Body of pancreas (tissue), 4 donors: ENCODE results near the gene TBX4. TPM values are rescaled to one million over a fixed set of nuclear protein-coding genes. Genes with fewer than 3 reads are reported as not detected.
A peak's percentile ranks its signal among the peaks of the same experiment; 100 is the strongest.

Experiments
- ATAC-seq: fragments of 150-250 bp; one replicate; pipeline ENCODE4 v1.9.1; 2016
- DNase-seq, 4 donors: peaks; one replicate each; pipeline ENCODE4 v3.0.0-alpha.2; 2019
- H3K27ac ChIP-seq, 4 donors: fragments of 200-600 bp; sonication (generic); 1 replicate in 3 of 4; 2 replicates in 1 of 4; pipeline versions ENCODE4 v1.5.1 to v1.6.1; 2016 to 2019; ENCODE audit warnings: mild to moderate bottlenecking in 1 of 4, mixed read lengths in 1 of 4, moderate library complexity in 1 of 4
- H3K27me3 ChIP-seq, 2 donors: fragments of 200-600 bp; sonication (generic); one replicate each; pipeline ENCODE4 v1.6.0; 2016; ENCODE audit warnings: mild to moderate bottlenecking in 1 of 2
- H3K36me3 ChIP-seq, 2 donors: fragments of 200-600 bp; sonication (generic); replicated peaks in 1 of 2; 2 replicates each; pipeline ENCODE4 v1.5.1; 2016; ENCODE audit warnings: low read depth in 2 of 2; ENCODE audit not compliant: insufficient read depth in 1 of 2
- H3K4me1 ChIP-seq: fragments of 200-600 bp; sonication (generic); one replicate; pipeline ENCODE4 v1.6.0; 2016
- H3K4me3 ChIP-seq, 2 donors: fragments of 200-600 bp; sonication (generic); 1 replicate in 1 of 2; 2 replicates in 1 of 2; pipeline ENCODE4 v1.5.1; 2016 to 2019
- H3K9me3 ChIP-seq, 3 donors: fragments of 200-600 bp; sonication (generic); 1 replicate in 2 of 3; 2 replicates in 1 of 3; pipeline ENCODE4 v1.5.1; 2016
- POLR2A ChIP-seq, 3 donors: fragments of 450-650 bp; IDR thresholded peaks; one replicate each; pipeline ENCODE4 v1.6.1; 2016; ENCODE audit warnings: antibody characterized with exemption in 3 of 3, mild to moderate bottlenecking in 2 of 3
- WGBS, 2 donors: methylation state at CpG; one replicate each; pipeline ENCODE4 v1.1.5; 2017; 5-methylcytosine and 5-hydroxymethylcytosine counted together
- intact Hi-C: fragments of 100-400 bp; cut with DNase I; formaldehyde crosslinking; loops from one replicate; pipeline ENCODE4 v1.15.1; 2023
- total RNA-seq, 2 donors: library from RNA; depleted of rRNA; stranded (reverse); fragments of >200 nt; gene quantifications; one replicate each; pipeline ENCODE4 v1.1.0, GENCODE V29; 2016
- TF ChIP-seq, protein P1 (sequence below), 7 experiments: fragments of 450-650 bp in 4 of 7; fragments of 200-600 bp in 3 of 7; sonication (generic) in 3 of 7; IDR thresholded peaks; one replicate each; pipeline ENCODE4 v1.5.1; 2016 to 2019; ENCODE audit warnings: antibody characterized with exemption in 7 of 7

TBX4 gene
- total RNA-seq, 2 donors from 2014 or later = not detected

DNA sequence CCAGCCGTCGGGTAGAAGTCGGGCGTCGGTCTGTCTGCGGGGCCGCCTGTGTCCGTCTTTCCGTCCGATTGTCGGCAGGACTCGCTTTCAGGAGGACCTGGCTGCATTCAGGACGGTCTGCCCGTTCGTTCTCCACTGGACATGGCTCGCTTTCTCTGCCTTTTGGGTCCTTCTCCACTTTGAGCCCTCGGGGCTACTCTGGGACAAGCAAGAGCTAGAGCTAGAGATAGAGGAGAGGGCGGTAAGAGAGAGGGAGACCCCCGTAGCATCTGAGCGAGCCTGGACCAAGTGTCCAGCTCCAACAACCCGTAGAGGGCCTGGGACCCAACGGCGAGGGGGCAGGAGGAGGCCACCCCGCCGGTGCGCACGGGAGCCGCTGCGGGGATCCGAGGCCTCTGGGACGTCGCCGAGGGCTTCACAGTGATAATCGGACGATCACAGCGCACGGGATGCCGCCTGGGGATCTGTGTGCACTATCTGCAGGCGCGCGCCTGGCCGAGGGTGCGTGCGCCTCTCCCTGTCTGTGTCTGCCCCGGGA lies 4.5 kb downstream of the TBX4 start:
- H3K27ac ChIP-seq = no peak overlapping the region
- ATAC-seq (no peak), DNase-seq (peak in 1 of 4 donors; percentile 10)
- TF ChIP-seq POLR2A (IDR thresholded peaks at IDR 0.05) = no peak
- TF ChIP-seq, protein P1, sequence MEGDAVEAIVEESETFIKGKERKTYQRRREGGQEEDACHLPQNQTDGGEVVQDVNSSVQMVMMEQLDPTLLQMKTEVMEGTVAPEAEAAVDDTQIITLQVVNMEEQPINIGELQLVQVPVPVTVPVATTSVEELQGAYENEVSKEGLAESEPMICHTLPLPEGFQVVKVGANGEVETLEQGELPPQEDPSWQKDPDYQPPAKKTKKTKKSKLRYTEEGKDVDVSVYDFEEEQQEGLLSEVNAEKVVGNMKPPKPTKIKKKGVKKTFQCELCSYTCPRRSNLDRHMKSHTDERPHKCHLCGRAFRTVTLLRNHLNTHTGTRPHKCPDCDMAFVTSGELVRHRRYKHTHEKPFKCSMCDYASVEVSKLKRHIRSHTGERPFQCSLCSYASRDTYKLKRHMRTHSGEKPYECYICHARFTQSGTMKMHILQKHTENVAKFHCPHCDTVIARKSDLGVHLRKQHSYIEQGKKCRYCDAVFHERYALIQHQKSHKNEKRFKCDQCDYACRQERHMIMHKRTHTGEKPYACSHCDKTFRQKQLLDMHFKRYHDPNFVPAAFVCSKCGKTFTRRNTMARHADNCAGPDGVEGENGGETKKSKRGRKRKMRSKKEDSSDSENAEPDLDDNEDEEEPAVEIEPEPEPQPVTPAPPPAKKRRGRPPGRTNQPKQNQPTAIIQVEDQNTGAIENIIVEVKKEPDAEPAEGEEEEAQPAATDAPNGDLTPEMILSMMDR (IDR thresholded peaks at IDR 0.05) = no peak
- H3K36me3 ChIP-seq = no peaks in the 10 kb centered on the region
- no peak overlapping the region for H3K4me3 ChIP-seq
- H3K27me3 ChIP-seq = peaks cover 0 to 47% of the 10 kb centered on the region in 2 donors
- H3K9me3 ChIP-seq = no peaks in the 10 kb centered on the region
- intact Hi-C loops = no loop called here
- WGBS, 2 donors = 8 to 15% methylated on average over 13 to 44 of the region's 45 CpGs
- H3K4me1 ChIP-seq = peaks cover 34% of the 10 kb centered on the region

DNA sequence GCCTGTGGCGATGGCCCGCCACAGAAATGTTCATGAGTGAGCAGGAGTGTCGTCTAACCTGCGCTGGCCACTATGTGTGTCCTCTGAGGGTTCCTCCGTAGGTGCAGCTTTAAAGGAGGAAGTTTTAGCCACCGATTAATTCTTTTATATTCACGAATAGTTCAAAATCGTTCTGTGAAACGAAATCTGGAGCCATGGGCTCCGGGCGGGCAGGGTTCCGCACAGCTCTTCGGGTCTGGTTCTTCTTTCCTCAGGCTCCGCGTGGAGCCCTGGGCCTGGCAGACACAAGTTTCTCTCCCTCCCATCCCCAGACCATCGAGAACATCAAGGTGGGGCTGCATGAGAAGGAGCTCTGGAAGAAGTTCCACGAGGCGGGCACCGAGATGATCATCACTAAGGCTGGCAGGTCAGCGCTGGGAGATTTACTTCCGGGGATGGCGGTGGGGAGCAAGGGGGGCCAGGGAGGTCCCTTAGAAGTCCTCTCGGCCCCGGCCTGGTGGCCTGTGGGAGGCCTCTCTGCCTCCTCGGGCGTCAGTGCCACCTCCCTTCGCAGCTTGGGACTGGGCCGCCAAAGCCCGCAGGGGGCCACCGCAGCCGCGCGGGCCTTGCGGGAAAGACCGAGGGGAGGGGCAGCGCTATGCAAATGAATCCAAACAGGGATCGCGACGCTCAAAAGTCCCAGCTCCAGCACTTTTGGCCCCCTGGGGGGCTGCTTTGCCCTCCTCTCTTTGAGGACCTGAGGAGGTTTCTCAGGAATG lies 5.2 kb downstream of the TBX4 start:
- H3K36me3 ChIP-seq = no peaks in the 10 kb centered on the region
- no peak for TF ChIP-seq POLR2A (IDR thresholded peaks at IDR 0.05)
- TF ChIP-seq, protein P1 (IDR thresholded peaks at IDR 0.05) = no peak
- H3K27me3 ChIP-seq = peaks cover 0 to 47% of the 10 kb centered on the region in 2 donors
- peaks cover 34% of the 10 kb centered on the region for H3K4me1 ChIP-seq
- intact Hi-C loops = no loop called here
- DNase-seq (no peak), ATAC-seq (no peak)
- H3K27ac ChIP-seq = no peak overlapping the region
- H3K9me3 ChIP-seq = no peaks in the 10 kb centered on the region
- 4 to 10% methylated on average over 18 to 39 of the region's 39 CpGs for WGBS, 2 donors
- H3K4me3 ChIP-seq = peak overlapping the region in 1 of 2 donors; percentile 22

DNA sequence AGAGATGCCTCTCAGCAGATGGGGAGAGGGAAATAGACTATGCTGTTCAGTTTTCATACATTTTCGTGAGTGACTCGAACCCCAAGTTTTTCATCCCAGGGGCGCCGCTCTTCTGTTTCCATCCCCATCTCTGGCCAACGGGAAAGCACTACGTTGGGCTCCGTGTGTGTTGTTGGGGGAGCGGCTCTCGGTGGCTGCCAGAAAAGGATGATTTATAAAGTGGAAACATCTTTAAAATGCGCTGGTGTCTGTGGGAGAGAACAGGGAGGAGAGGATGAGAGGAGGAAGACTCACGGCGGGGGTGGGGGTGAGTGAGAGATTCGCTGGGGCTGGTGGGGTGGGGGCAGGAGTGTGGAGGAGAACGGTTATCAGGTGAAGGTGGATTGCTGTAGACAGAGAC lies 5.8 kb downstream of the TBX4 start:
- ATAC-seq (no peak), DNase-seq (no peak)
- TF ChIP-seq, protein P1 (IDR thresholded peaks at IDR 0.05) = no peak
- no peak for TF ChIP-seq POLR2A (IDR thresholded peaks at IDR 0.05)
- H3K27me3 ChIP-seq = peaks cover 0 to 47% of the 10 kb centered on the region in 2 donors
- no peaks in the 10 kb centered on the region for H3K9me3 ChIP-seq
- H3K4me1 ChIP-seq = peaks cover 31% of the 10 kb centered on the region
- no peak overlapping the region for H3K27ac ChIP-seq
- no peak overlapping the region for H3K4me3 ChIP-seq
- H3K36me3 ChIP-seq = no peaks in the 10 kb centered on the region
- 11 to 22% methylated on average over 14 of the region's 14 CpGs for WGBS, 2 donors
- intact Hi-C loops = no loop called here

GRCh38 chr17:61458421-61459141 lies 6.4 kb downstream of the TBX4 start:
- DNase-seq (no peak), ATAC-seq (no peak)
- H3K36me3 ChIP-seq = no peaks in the 10 kb centered on the region
- no peak for TF ChIP-seq POLR2A (IDR thresholded peaks at IDR 0.05)
- TF ChIP-seq, protein P1 (IDR thresholded peaks at IDR 0.05) = no peak
- H3K27ac ChIP-seq = no peak overlapping the region
- H3K9me3 ChIP-seq = no peaks in the 10 kb centered on the region
- intact Hi-C loops = no loop called here
- peaks cover 31% of the 10 kb centered on the region for H3K4me1 ChIP-seq
- H3K27me3 ChIP-seq = peaks cover 0 to 45% of the 10 kb centered on the region in 2 donors
- no peak overlapping the region for H3K4me3 ChIP-seq
- whole genome bisulfite sequencing, 2 donors = 55 to 84% methylated on average over 5 of the region's 5 CpGs
